Mesenteric fat pad (tissue), 1 donor: ENCODE results near the gene ALCAM. TPM values are rescaled to one million over a fixed set of nuclear protein-coding genes. Genes with fewer than 3 reads are reported as not detected.

ENCODE experiments used
- DNase-seq: peaks from one replicate; pipeline ENCODE4 v3.0.0-alpha.2; 2020; ENCODE audit warnings: low spot score
- long read RNA-seq: library from polyadenylated mRNA; unstranded; transcript quantifications from one replicate; pipeline ENCODE4 v2.0.0, GENCODE V29; 2020
- total RNA-seq: library from RNA; stranded (reverse); fragmentation: NEBNext Ultra II Directional; extraction: Animal tissue kit (Norgen Biotek cat#: 25700); gene quantifications from one replicate; pipeline ENCODE4 v1.2.1, GENCODE V29; 2021
- donor health status: DM: yes; HTN: yes; CAD: no.

The ALCAM gene
- total RNA-seq: 9.9 TPM
- long read RNA-seq, partial matches to known transcripts: 5 of 8 reads
- long read RNA-seq, other reads (novel, unspliced or antisense): 3 of 8 reads

DNA sequence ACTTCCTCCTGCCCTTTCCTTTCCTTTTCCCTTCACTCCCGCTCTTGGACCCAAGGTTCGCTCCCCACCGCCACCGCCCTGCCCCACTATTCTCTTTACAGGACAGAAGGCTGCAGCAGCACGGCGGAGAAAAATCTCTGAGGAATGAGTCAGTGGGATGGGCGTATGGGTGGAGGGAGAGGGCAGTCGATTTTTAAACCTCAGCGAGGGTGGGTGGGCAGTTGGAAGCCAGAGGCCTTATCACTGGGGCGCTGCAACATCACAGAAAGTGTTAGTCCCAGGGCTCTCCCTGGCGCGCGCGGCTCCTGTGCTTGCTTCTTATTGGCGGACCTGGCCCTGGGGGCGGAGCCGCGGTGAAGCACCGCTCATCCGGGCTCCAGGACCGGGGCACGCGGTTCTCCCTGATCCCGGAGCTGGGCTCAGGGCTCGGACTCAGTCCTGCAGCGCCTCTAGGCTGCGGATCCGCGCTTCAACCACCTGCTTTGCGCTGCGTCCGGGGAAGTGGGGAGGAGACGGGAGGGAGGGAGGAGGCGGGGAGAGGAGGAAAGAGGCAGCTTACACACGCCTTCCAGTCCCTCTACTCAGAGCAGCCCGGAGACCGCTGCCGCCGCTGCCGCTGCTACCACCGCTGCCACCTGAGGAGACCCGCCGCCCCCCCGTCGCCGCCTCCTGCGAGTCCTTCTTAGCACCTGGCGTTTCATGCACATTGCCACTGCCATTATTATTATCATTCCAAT is at the start of gene ALCAM:
Gene ALCAM, plus strand, starts transcription at position 584 of the 737 bp plus-strand sequence.
- DNase-seq: peak; percentile 97

GRCh38 chr3:105317841-105318240 is 48.9 kb upstream of the ALCAM start:
- no peak for DNase-seq

DNA sequence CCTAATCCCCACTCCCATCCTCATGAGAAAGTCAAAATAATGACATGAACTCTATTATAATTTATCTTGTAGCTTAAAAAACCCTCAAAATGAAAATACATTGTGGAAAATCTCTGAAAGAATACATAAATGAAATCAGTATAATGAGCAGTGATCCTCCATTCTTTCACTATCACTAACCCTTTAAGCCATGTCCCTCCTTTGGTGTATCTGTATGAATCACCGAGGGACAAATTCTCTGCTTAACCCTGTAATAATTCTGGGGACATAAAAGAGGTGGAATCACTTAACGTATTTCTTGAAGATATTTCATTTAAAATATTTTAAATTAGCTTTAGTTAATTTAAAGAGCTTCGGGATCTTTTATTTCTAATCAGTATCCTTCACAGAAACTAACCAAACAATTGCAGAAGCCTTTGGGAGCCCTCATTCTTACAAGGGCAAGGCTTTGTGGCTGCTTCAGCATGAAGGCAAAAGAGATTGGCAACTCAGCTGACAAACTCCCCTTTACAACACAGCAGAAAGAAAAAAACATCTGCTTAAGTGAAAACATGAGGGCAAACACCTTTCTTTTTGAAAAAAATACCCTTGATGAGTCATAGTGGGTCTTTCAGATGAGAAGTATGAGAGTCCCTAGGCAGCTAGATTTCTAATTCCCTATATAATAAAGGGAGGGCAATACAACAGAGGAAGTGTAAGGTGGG is 44.0 kb upstream of the ALCAM start:
- no peak for DNase-seq

DNA sequence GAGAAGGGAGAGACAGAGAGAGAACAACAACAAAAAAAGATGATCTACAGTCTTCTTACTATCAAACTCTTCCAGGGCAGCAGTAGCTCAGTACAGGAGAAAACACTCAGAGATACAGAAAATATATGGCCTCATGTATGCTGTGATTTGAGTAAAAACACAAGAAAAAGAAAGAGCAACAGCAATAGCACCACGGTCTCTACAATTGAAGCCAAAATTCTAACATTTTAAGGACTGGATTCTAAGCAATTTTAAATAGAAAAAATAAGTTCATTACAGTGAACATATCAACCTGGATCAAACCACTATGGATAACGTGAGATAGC is 43.5 kb upstream of the ALCAM start:
- no peak for DNase-seq

DNA sequence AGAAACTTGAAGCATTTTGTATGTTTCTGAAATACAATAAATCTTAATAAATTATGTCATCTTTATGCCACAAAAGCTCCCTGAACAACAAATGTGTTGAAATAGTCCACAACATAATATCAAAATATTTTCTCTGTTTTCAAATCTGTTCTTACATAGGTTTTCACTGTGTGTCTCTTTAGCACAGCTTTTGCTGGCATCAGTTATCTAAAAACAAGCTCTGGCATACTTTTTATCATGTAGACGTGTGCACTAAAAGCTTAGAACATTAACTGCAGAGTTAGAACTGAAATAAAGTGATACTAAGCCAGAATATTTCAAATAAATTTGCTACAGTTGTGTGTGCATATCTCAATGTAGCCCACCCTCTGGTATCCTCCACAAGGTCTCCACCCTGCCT is 41.8 kb upstream of the ALCAM start:
- no peak for DNase-seq

GRCh38 chr3:105327662-105328337 is 38.9 kb upstream of the ALCAM start:
- DNase-seq: no peak

- DNase-seq: no peak
Observed at GRCh38 chr3:105328338-105328730, 38.4 kb upstream of the ALCAM start.

DNA sequence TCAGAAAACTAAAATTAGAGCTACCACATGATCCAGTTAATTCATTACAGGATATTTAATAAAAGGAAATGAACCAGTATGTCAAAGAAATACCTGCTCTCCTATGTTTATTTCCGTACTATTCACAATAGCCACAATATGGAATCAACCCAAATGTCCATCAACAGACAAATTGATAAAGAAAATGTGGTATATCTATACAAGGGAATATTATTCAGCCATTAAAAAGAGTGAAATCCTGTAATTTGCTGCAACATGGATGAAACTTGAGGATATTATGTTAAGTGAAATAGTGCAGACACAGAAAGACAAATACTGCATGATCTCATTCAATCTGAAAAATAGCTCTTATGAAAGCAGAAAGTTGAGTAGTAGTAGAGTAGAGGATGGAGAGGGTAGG is 33.7 kb upstream of the ALCAM start:
- no peak for DNase-seq

DNA sequence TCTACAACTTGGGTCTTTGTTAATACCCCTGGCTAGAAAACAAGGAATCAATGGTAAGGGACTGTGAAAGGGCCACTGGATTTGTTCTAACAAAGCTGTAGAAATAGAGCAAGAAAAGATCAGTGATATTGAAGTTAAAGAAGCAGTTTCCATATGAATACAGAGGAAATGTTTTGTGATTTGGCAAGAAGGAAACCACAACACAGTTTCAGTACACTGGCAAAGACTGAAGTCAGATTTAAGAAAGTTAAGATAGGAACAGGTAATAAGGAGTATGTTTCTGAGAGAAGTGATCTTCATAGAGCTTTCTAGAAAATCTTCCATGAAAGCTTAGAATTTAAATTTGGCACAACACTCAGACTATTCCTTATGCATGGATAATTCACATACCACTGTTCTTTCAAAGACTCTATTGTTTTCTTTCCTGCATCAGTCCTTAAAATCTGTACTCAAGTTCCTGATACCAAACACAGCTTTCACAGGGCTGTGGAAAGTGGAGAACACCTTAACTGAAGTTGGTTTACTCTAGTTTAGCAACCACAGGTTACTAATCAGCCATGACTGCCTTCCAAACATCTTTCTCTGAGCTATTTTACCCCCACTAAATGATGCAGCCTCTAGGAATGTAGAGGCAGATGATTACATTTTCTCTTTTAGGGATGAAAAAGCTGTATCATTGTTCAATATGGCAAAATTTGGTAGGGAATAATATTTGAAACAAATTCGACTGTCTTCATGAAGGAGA is 32.4 kb upstream of the ALCAM start:
- no peak for DNase-seq

DNA sequence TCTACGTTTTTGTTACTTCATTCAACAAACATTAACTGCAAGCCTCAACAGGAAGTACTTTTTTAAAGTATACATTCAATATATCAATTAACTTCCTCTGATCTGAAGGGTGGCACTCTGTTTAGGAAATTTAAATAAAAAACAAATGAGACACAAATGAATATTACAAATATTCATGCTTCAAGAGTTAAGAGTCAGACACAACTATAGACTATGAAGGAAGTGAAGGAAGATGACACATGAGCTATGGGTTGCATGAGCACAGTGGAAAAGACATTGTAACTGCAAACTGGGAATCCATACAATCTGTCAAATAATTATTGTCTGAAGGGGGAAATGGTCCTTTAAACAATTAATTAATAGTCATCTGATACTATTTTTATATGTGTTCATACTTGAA is 26.8 kb upstream of the ALCAM start:
- no peak for DNase-seq

GRCh38 chr3:105343991-105344390 is 22.7 kb upstream of the ALCAM start:
- DNase-seq: no peak

DNA sequence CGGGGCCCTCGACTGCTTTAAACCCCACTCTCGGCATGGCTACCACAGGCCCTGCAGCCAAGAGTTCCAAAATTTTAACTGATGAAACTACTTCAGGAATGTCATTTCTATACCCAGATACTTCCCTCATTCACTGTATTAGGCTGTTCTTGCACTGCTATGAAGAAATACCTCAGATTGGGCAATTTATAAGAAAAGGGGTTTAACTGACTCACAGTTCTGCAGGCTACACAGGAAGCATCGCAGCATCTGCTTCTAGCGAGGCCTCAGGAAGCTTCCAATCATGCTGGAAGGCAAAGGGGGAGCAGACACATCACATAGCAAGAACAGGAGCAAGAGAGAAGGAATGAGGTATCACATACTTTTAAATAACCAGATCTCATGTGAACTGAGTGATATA is 21.6 kb upstream of the ALCAM start:
- DNase-seq: no peak

GRCh38 chr3:105347625-105348302 is 18.9 kb upstream of the ALCAM start:
- no peak for DNase-seq

GRCh38 chr3:105348307-105348706 is 18.4 kb upstream of the ALCAM start:
- no peak for DNase-seq

GRCh38 chr3:105349684-105350387 is 16.9 kb upstream of the ALCAM start:
- no peak for DNase-seq

DNA sequence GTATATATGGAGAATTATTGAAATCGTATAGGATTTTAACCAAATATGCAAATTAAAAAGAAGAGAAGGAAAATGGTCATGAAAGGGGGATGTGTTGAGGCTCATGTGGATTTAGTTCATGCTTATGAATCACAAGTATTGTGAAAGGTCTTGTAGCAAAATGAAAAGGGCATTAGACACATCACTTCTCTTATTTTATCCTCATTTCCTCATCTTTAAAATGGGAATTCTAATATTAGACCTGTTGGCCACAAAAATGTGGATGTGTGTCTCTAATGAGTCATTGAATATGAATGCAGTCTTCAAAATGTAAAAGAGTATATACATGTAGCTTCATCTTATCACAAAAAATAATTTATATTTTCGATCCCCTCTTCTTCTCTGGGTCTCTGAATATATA is 14.9 kb upstream of the ALCAM start:
- DNase-seq: no peak

- no peak for DNase-seq
Observed at GRCh38 chr3:105352976-105353375, 13.7 kb upstream of the ALCAM start.

GRCh38 chr3:105353485-105354161 is 13.1 kb upstream of the ALCAM start:
- no peak for DNase-seq

DNA sequence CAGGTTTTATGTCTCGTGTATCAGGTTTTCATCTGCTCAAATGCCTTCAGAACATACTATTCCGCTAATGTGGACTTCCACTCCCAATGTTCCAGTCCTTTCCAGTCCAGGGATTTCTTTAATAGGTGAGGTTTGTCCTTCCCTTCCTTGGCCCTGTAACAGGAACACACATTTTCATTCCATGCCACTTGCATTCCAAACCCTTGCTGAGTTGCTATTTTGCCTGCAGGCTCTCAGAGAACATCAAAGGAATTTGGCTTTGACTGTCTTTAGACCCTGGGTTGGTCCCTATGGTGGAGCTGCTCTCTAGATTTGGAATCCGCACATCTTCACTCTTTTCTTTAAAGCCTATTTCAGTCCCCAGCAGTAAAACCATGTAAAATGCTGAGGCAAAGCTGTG is 12.3 kb upstream of the ALCAM start:
- no peak for DNase-seq
